MV-4-11 (cell line): ENCODE results near the gene AAMP.

Experiments used
- DNase-seq: peaks from one replicate; lab custom pipeline; 2025; lab: John Stamatoyannopoulos, UW

Gene AAMP

DNA sequence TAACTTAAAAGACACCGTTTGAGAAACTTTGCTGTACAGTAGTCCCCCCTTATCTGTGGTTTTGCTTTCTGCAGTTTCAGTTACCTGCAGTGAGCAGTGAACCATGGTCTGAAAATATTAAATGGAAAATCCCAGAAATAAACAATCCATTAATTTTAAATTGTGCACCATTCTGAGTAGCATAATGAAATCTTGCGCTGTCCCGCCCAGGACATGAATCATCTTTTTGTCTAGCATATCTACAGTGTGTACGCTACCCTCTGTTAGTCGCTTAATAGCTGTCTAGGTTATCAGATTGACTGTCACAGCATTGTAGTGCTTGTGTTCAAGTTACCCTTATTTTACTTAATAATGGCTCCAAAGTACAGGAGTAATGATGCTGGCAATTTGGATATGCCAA, 46.9 kb downstream of the AAMP start:
- no peak for DNase-seq

DNA sequence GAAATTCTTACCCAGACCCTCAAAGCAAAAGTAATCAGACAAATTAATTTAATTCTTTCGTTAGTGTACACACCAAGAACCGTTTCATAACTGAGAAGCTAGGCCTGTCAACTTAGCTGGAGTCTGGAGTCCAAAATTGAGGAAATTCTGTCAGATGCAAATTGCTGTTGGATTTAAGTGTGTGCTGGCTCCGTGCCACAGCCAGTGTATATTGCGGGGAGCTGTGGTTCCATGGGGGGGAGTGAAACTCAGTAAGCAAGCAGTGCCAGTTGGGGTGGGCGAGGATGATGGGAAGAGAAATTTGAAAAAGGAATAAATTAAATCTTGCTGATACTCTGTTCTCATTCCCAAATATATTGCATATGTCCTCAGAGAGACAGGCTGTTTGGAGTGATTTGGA, 48.9 kb downstream of the AAMP start:
- DNase-seq = peak; percentile 19

DNA sequence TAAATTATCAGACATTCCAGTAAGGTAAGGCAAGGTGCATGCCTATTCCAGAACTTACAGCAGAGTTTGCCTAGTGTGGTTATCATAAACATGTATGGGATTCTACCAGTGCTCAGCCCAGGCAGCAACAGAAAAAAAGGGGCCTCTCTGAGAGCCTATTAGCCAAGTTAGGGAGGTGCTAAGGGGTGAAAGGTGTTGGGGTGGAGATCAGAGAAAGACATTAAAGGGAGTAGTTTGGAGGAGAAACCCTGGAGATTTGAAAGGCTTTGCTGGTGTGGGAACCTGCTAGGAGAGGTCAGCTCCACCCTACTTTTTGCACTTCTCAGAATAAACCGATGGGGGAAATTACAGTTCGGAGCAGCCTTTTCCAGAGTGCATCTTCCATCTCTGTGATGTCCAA, 50.0 kb downstream of the AAMP start:
- DNase-seq = no peak

DNA sequence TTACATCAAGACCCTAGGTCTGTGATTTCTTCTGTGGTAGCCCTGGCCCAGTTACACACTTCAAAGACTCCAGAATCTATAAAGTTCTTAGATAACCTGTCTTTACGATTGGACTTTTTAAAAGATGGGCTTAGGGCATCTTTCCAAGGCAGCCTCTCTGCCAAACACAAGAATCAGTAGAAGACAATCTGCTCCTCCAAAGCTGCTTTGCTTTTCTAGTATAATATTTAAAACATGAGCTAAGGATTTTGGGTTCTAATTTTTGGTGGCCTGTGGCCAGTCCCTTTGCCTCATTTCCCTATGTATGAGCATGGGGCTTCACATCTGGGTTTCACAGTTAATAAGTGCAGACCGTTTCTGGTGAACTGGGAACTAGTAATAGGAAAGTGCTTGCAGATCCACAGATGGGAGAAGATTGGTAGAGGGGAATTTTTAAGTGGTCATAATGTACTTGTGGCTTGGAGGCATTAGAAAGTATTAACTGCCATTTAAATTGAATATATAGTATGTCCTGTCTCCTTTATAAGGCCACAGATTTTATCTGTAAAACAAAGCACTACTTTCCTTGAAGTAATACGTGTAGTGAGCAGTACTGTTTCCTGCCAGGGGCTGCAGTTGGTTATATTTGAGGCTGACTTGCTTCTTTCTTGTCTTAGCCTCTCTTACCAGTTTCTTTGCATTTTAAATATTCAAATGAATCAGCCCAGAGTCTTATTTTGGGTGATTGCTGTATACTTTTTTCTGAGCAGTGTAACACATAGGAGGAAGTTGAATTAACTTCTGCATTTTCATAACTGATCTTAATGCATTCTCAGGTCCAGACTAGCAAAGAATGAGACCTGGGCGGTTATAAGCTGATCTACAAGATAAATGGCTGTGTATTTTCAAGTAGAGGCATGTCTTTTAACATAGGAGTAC, 51.4 kb downstream of the AAMP start:
- DNase-seq = peak; percentile 78

DNA sequence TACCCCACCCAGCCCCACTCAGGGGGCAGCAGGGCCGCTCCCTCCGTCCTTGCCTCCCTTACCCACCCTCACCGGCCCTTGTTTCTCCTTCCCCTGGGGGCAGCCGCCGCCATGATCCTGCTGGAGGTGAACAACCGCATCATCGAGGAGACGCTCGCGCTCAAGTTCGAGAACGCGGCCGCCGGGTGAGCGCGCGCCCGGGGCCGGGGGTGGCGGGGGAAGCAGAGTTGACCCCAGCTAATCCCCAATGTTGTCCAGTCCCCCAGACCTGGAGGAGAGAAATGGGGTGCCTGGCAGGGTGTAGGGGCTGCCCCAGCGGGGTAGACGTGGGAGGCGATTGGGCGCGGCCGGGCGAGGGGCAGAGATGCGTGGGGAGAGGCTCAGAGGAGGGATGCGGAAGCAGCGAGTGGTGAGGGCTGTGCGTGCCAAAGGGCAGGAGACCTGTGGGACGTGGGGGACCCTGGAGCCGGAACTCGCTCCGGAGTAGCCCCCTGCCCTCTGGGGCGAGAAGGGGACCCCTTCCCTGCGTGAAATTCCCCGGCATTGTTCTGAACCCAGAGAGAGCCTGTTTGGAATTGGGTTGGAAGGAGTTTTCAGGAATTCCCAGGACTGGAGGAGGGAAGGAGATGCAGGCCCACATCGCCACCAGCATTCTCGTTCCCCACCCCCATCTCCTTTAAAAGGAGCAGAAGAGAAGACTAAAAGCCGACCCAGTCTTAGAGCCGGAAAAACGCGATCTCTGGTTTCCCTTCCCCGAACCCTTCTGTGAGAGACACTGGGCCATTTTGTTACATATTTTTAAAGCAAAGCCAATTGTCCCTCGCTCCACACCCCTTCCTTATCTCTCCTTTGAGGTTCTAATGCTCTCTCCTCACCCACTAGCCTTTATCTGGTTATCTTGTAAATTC, 52.3 kb downstream of the AAMP start:
- DNase-seq = peak; percentile 49

DNA sequence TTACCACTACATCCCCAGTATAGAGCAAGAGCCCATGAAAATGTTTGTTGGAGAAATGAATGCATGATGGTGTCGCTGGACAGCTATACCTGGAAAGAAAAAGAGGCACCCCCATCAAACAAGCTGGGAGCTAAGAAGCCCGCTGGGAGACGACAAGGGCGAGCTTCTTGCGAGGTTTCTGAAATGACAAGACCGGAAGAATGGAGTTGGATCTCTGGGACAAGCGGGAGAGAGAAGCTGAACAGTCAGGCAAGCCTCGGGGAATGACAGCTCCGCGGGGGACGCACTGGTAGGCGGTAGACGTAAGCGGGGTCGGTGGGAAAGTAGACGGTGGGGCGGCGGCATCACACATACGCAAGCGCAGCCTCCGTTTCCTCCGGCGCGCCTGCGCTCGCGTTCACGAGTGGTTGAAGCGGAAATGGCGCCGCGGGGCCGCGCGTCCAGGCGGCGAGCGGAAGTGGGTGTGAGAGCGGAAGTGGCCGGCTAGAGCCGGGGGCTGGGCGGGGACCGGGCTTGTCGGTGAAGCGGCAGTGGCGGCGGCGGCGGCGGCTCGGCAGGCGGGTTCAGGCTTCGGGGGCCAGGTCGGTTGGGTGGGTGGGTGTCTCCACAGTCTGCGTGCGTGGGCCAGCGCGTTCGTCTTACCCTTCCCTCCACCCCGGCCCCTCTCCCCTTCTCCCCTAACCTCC, 53.1 kb downstream of the AAMP start, which contains the start of gene ARPC2:
TSS of gene ARPC2 (plus strand) at position 516 of the 686 bp plus-strand sequence. CDS start 282 bp downstream, outside the sequence.
- peak; percentile 90 for DNase-seq

DNA sequence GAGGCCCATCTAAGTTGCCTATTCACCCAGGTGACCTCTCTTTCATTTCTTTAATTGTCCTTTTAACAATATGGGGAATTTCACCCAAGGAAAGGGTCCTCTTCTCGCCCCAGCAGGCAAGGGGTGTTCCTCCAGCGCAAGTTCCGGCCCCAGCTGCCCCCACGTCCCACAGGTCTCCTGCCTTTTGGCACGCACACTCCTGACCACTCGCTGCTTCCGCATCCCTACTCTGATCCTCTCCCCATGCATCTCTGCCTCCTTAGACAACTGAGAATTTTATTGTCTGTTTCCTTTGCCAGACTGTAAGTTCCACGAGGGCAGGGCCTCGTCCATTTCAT, 53.6 kb downstream of the AAMP start:
- DNase-seq = no peak
